Thoracic aorta (tissue), 2 donors: ENCODE results near the gene ADRB2. TPM values are rescaled to one million over a fixed set of nuclear protein-coding genes. Genes with fewer than 3 reads are reported as not detected.

Source experiments
- ATAC-seq: fragments of 150-250 bp; one replicate; pipeline ENCODE4 v1.8.0; 2017; ENCODE audit warnings: low read depth; ENCODE audit not compliant: insufficient number of reproducible peaks, low FRiP score
- DNase-seq: peaks from one replicate; pipeline ENCODE4 v3.0.0-alpha.2; 2020; ENCODE audit warnings: low spot score
- H3K27ac ChIP-seq, 2 donors: fragments of 200-600 bp; sonication (generic); 1 replicate in 1 of 2; 2 replicates in 1 of 2; pipeline ENCODE4 v1.5.1; 2016; ENCODE audit warnings: mild to moderate bottlenecking in 2 of 2, moderate library complexity in 2 of 2
- H3K27me3 ChIP-seq: fragments of 200-600 bp; sonication (generic); replicated peaks from 2 replicates; pipeline ENCODE4 v1.6.0; 2016; ENCODE audit warnings: mild to moderate bottlenecking; ENCODE audit not compliant: insufficient read depth
- H3K36me3 ChIP-seq: fragments of 200-600 bp; sonication (generic); one replicate; pipeline ENCODE4 v1.5.1; 2016
- H3K4me1 ChIP-seq, 2 donors: fragments of 200-600 bp; sonication (generic); 1 replicate in 1 of 2; 2 replicates in 1 of 2; pipeline versions ENCODE4 v1.5.1 to v1.6.0; 2016; ENCODE audit warnings: low read depth in 2 of 2, mild to moderate bottlenecking in 1 of 2; ENCODE audit not compliant: control insufficient read depth in 1 of 2
- H3K4me3 ChIP-seq: fragments of 200-600 bp; sonication (generic); 2 replicates; pipeline ENCODE4 v1.5.1; 2016; ENCODE audit warnings: mild to moderate bottlenecking
- H3K9me3 ChIP-seq: fragments of 200-600 bp; sonication (generic); 2 replicates; pipeline ENCODE4 v1.5.1; 2016
- CTCF ChIP-seq: fragments of 200-600 bp; sonication (generic); IDR thresholded peaks from one replicate; pipeline ENCODE4 v1.5.1; 2019; ENCODE audit warnings: antibody characterized with exemption
- total RNA-seq, 2 donors: library from RNA; depleted of rRNA; stranded (reverse); fragments of >200 nt; gene quantifications; one replicate each; pipeline versions ENCODE4 v1.1.0 to v1.2.3, GENCODE V29; 2016

Gene ADRB2
- total RNA-seq, 2 donors from 2014 or later, result 2.8 to 3.7 TPM

GRCh38 chr5:148853868-148854267, 27.5 kb downstream of the ADRB2 start:
- Histone ChIP-seq H3K4me1 (peaks cover 6 to 15% of the 10 kb centered on the region in 2 donors), H3K9me3 (no peaks in the 10 kb centered on the region), H3K36me3 (no peaks in the 10 kb centered on the region), H3K27ac (no peak overlapping the region), H3K27me3 (no peaks in the 10 kb centered on the region), H3K4me3 (no peak overlapping the region)
- no peak for TF ChIP-seq CTCF
- ATAC-seq, result no peak
- DNase-seq, result no peak

GRCh38 chr5:148855249-148856008, 29.0 kb downstream of the ADRB2 start:
- H3K4me3 ChIP-seq, result no peak overlapping the region
- DNase-seq (no peak), ATAC-seq (no peak)
- H3K27me3 ChIP-seq, result no peaks in the 10 kb centered on the region
- H3K36me3 ChIP-seq, result no peaks in the 10 kb centered on the region
- H3K27ac ChIP-seq, result peak overlapping the region in 1 of 2 donors; percentile 8
- H3K9me3 ChIP-seq, result no peaks in the 10 kb centered on the region
- peaks cover 6 to 15% of the 10 kb centered on the region in 2 donors for H3K4me1 ChIP-seq
- no peak for TF ChIP-seq CTCF

- no peaks in the 10 kb centered on the region for H3K27me3 ChIP-seq
- no peak overlapping the region for H3K4me3 ChIP-seq
- no peaks in the 10 kb centered on the region for H3K9me3 ChIP-seq
- no peaks in the 10 kb centered on the region for H3K36me3 ChIP-seq
- ATAC-seq (no peak), DNase-seq (no peak)
- no peak for TF ChIP-seq CTCF
- no peak overlapping the region for H3K27ac ChIP-seq
- peaks cover 6 to 15% of the 10 kb centered on the region in 2 donors for H3K4me1 ChIP-seq
These were observed 29.6 kb downstream of the ADRB2 start for GRCh38 chr5:148856009-148856367.

GRCh38 chr5:148856424-148856823, 30.0 kb downstream of the ADRB2 start:
- H3K27me3 ChIP-seq, result no peaks in the 10 kb centered on the region
- DNase-seq, result no peak
- H3K36me3 ChIP-seq, result no peaks in the 10 kb centered on the region
- H3K27ac ChIP-seq, result no peak overlapping the region
- TF ChIP-seq CTCF, result no peak
- no peaks in the 10 kb centered on the region for H3K9me3 ChIP-seq
- H3K4me3 ChIP-seq, result no peak overlapping the region
- no peak for ATAC-seq
- H3K4me1 ChIP-seq, result peaks cover 6 to 15% of the 10 kb centered on the region in 2 donors

- no peak overlapping the region for H3K4me3 ChIP-seq
- H3K27ac ChIP-seq, result no peak overlapping the region
- no peaks in the 10 kb centered on the region for H3K9me3 ChIP-seq
- TF ChIP-seq CTCF, result no peak
- no peaks in the 10 kb centered on the region for H3K36me3 ChIP-seq
- DNase-seq, result no peak
- H3K4me1 ChIP-seq, result peaks cover 6 to 15% of the 10 kb centered on the region in 2 donors
- H3K27me3 ChIP-seq, result no peaks in the 10 kb centered on the region
- no peak for ATAC-seq
These were observed 31.1 kb downstream of the ADRB2 start for GRCh38 chr5:148857474-148857873.
